OCI-LY3 (cell line): ENCODE measurements around the gene WHRN.

Source experiments
- CTCF ChIP-seq: fragments of 200-600, 300-600 bp; sonication (generic); IDR thresholded peaks from 2 replicates; pipeline ENCODE4 v1.5.1; 2014; ENCODE audit warnings: antibody characterized with exemption, low read length, low read depth
- EZH2phosphoT487 ChIP-seq: fragments of 200-600 bp; shearing (Covaris generic); IDR thresholded peaks from 2 replicates; pipeline ENCODE4 v1.6.1; 2018; ENCODE audit warnings: antibody characterized with exemption, mixed run types, low read depth

GRCh38 chr9:114395334-114395617 is 110.0 kb downstream of the WHRN start:
- TF ChIP-seq CTCF (no peak), EZH2phosphoT487 (no peak)
